ENCODE measurements around the gene HDAC4.
A peak's percentile ranks its signal among the peaks of the same experiment; 100 is the strongest.
"Not testable (repeated sequence)": the region's sequence is repeated elsewhere in the genome, so short reads cannot be mapped to it uniquely, and the experiment has no call there.

Gene HDAC4

DNA sequence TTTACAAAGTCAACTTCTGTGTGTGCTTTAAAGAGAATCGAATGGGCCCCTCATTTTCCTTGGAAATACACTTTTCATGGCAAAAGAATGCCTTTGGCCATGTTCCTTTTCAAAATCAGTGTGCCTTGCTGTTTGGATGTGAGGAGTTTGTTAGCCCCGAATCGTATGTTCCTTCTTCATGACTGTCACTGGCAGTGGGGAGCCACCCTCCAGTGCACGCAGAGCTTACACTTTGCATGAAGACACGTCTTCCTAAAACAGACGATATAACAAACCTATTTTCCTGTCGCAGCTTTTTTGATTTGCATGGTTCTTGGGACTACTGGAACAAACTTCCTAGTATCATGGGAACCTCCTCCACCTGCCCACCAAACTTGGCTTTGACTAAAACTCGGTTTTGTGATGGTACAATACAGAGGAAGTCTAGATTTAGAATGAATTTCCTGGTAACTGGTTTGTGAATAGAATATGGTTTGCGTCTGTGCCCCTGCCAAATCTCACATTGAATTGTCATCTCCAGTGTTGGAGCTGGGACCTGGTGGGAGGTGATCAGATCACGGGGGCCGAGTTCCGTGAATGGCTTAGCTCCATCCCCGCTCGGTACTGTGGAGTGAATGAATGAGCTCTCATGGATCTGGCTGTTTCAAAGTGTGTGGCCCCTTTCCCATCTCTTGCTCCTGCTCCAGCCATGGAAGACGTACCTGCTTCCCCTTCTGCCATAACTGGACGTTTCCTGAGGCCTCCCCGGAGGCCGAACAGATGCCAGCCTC is 358.1 kb downstream of the HDAC4 start:
- no peak for DNase-seq (ENCODE audit: extremely low read depth in 1 of 2, low read depth in 1 of 2)

DNA sequence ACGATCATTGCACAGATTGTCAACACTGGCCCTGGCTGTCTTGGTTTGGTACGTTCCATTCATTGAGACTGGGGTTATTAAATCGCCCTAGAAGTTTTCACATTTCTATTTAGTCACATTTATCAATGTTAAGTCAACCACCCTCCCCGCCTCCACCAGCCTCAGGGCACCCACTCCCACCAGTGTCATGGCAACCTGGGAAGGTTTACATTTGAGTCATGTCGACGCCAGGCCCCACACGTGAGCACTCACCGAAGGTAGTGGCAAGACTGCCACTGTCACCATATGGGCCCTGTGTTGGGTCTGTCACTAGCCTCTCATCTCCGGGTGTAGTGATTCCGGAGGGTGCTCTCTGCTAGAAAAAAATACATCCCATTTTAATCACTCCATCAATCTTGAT is 358.8 kb downstream of the HDAC4 start:
- no peak for DNase-seq (ENCODE audit: extremely low read depth in 1 of 2, low read depth in 1 of 2)

DNA sequence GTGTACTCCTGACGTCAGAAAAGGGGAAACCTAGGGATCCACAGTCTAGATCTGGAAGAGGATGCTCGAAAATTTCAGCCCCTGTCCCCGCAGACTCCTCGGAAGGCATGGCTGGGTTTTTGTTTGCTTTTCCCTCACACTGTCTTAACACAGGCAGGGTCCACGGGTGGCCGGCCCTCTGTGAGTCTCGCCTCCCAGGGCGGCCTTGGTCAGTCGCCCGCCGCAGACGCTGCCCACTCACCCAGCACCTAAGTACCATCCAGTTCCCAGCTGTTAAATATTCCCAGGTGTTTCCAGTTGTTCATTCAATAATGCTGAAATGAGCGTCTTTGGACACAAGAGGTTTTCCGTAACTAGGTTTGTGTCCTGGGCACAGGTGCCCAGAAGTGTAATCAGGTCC is 359.8 kb downstream of the HDAC4 start:
- no peak for DNase-seq (ENCODE audit: extremely low read depth in 1 of 2, low read depth in 1 of 2)

DNA sequence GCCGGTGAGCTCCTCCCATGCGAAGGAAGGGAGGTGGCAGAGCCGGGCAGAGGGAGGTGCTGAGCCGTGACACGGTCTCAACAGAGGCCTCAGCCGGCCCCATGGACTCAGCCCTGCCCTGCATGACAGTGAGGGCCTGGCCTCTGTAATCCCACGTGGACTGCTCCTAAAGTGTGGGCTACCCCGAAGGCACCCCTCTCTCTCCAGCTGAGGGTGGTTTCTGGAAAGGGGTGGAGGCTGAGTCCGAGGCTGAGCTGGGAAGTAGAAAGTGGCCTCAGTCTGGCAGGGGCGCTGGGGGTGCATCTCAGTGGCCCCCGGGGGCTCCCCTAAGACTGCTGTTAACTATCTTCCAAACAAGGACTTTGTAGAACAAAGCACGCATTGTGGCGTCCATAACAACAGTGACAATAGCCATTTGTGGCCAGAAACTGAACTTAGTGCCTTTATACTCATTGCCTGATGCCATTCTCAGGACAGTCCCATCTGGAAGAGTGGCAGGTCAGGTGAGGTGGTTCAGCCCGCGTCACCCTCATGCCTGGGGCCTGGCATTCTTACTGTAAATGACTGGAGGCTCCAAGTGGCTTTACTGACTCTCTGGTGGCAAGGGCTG is 360.6 kb downstream of the HDAC4 start:
- no peak for DNase-seq (ENCODE audit: extremely low read depth in 1 of 2, low read depth in 1 of 2)

DNA sequence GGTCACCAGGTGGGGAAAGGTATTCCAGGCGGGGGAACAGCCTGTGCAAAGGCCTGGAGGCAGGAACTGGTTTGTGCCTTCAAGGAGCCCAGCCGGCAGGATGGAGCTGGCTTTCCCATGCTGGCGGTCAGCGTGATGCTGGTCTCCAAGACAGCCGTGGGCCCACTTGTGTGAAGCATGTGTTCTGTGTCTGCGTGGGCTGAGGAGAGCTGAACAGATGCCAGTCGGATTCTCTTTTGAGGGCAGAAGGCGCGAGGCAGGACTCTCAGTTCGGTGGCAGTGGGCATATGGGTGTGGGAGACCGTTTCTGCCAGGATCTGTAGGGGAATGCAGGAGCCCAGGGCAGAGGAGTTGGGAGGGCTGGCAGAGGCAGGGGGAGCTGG is 361.4 kb downstream of the HDAC4 start:
- no peak for DNase-seq (ENCODE audit: extremely low read depth in 1 of 2, low read depth in 1 of 2)

DNA sequence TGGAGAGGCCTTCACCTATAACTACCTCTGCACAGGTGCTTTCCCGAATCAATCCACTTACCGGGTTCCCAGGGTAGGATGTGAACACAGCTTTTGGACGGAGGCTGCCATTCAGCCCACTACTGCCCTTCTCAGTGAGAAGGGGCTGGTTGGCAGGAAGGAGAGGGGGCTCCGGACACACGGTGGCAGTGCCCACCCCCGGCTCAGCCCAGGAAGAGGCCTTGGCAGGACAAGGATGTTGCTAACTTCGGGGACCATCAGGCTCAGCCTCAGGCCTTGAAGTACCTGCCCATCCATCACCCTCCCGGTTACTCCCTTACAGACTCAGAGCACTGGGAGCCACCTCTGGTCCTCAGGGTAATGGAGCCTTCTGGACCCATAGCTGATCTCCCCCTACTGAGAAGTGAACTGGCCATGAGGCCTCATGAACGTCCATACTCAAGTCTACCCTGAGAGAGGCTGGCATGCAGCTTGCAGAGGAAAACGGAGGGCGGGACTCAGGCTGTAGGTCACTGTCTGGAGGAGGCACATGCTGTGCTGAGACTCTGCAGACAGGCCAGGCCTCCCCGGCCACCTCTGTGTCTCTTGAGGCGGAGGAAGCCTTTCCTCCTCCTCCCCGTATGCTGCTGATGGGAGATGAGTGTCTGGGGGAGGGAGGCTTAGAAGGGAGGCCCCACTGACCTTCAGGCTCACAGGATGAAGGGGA is 361.9 kb downstream of the HDAC4 start:
- no peak for DNase-seq (ENCODE audit: extremely low read depth in 1 of 2, low read depth in 1 of 2)

DNA sequence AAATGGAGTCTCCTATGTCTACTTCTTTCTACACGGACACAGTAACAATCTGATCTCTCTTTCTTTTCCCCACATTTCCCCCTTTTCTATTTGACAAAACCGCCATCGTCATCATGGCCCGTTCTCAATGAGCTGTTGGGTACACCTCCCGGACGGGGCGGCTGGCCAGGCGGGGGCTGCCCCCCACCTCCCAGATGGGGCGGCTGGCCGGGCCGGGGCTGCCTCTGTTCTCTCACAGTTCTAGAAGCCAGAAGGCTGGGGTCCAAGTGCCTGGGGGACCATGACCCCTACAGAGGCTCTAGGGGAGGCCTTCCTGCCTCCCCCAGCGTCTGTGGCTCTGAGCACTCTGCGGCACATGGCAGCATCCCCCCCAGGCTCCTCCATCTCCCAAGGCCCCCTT is 362.5 kb downstream of the HDAC4 start:
- DNase-seq (ENCODE audit: extremely low read depth in 1 of 2, low read depth in 1 of 2) = not testable (repeated sequence)

DNA sequence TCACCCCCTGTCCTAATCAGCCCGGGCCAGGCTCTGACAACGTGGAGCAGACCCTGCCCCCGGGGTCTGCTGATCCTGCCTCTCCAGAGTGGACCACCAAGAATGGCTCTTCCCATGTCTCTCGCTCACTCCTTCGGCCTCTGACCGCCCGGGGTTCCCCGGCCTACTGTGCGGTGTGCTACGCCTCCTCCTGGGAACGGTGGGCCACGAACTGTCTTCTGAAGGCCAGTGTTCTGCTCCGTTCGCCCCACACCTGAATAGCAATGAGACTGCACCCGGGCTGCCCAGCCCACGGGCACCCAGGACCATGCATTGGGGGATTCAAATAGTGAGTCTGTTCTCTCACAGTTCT is 363.3 kb downstream of the HDAC4 start:
- no peak for DNase-seq (ENCODE audit: extremely low read depth in 1 of 2, low read depth in 1 of 2)

DNA sequence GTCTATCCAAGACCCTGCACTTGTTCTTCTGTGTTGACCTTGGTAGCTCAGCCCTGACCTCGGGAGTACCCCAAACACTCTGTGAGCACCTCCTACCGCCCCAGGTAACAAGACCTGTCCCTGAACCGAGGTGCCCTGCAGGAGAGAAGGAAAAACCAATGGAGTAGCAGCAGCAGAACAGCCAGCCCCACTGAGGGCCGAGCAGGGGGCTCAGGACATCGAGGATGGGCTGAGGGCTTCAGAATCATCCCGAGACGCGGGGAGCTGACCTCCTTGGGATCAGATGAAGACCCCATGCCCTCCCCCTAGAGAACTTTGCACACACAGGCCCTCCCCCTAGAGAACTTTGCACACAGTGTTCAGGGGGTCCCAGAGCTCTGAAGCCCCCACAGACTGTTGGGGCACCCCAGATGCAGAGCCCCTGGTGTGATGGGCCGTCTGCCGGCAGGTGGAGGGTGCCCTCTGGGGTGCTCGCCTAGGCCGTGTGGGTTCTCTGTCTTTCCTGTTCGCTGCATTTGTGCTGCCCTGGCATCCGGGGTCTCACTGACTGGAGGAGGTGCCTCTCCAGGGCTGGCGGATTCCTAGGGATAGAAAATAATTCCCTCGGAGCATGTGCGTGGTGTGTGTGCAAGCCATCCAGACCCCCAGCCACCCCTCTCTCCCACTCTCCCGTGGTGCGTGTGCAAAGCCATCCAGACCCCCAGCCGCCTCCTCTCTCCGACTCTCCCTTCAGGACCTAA is 363.8 kb downstream of the HDAC4 start:
- no peak for DNase-seq (ENCODE audit: extremely low read depth in 1 of 2, low read depth in 1 of 2)

DNA sequence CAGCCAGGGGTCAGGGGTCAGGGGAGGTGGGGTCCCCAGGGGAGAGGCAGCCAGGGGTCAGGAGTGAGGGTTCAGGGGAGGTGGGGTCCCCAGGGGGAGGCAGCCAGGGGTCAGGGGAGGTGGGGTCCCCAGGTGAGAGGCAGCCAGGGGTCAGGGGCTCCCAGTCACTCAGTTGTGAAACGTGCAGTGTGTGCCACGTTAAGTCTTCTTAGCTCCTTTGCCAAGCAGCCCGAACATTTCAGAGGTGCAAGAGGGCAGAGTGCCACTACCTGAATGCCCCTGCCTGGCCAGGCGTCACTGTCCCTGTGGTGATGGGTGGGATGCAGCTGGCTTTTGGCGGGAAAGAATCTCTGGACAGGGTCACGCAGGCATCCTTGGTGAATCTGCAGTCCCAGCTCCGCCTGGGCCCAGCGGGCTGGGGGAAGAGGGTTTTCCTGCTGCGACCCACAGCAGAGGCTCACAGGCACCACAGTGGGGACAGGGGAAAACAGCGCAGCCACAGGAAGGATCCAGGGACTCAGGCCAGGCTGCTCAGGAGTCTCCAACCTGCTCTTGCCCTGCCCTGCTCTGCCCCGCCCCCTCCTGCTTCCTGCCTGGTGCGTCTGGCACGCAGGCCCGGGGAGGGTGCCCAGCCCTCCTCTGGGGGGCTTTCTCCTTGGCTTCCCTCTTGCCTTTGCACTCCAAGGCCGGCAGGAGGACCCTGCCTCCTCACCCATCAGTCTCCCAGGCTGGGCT is 364.7 kb downstream of the HDAC4 start:
- DNase-seq (ENCODE audit: extremely low read depth in 1 of 2, low read depth in 1 of 2) = no peak

DNA sequence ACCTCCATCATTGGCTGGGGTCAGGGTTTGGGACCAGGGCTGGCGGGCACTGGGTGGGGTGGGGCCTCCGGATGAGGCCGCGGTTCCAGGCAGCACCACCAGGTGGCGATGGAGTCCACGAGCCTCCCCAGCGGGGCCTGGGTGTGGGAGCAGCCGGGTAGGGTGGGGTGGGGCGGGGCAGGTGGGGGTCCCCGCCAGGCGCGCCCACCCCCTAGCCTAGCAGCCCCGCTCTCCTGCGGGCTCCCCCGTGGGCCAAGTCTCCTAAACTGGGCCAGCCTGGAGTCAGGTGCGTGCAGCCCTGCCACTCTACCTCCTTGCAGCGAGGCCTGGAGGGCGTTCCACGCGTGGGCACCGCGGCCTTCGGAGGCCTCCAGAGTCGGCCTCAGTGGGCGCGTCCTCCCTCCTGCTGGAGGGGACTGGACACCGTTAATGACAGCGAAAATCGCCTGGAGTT is 365.4 kb downstream of the HDAC4 start:
- DNase-seq (ENCODE audit: extremely low read depth in 1 of 2, low read depth in 1 of 2) = peak; percentile 18 to 59

DNA sequence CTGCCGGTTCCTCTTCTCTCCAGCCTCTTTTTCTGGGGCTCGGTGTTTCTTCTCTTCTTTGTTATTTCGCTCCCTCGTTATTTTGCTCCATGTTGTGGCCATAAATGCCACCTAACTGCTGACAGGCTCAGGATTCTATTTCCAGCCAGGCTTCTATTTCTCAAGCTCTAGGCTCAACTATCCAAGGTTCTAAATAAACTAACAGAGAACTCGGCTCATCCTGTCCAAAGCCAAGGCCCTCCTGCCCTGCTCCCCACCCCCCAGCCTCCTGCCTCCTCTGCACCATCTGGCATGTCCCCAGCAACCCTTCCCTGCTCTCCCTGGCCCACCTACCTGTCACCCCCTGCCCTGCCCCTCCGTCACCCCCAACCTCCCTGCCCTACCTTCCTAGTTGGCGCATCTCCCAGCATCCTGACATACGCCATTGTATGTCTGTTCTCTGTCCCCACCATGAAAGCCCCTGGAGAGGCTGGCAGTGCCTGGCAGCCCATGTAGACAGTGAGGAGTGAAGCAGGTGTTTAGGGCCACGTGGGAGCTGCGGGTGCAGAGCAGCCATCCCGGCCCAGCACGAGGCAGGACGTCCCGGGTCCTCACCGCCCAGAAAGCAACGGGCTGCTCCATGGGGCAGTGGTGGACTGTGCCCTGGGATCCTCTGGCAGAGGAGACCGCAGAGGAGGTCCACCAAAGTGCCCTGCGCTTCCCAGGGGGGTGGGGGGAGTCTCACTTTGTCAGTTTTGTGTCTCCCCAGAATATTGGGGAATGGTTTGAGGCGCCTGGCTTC is 366.1 kb downstream of the HDAC4 start:
- no peak for DNase-seq (ENCODE audit: extremely low read depth in 1 of 2, low read depth in 1 of 2)

DNA sequence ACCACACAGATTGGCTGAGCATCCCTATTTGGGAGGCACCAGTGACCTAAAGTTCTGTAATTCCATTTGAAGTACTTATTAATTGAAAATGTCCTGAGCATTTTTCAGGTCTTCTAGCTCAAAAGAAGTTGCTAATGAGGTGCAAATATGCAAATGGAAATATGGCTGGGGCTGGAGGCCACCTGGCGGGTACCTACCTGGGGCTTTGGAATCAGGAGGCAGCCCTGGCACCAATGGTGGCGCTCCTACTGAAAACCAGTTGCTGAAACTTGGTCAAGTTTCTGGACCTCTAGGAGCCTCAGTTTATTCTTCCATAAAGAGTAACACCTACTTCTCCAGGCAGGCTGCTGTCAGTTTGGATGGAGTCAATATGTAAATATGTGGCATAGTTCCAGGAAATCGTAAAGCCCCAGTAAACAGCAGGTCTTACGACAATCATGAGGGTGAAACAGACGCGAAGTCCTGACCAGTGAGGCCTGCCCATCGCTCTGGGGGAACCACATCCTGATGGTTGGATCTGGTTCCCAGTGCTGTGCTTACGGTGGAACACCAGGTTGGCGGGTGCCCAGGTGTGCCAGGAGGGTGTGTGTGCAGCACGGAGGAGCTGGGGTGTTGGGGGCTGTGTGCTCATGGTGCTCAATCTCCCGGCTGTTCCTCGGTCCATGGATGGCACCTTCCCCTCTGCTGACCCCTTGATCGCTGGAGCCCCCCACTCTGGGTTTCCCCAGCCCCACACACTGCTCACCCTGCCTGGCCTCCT is 366.8 kb downstream of the HDAC4 start:
- DNase-seq (ENCODE audit: extremely low read depth in 1 of 2, low read depth in 1 of 2) = no peak

DNA sequence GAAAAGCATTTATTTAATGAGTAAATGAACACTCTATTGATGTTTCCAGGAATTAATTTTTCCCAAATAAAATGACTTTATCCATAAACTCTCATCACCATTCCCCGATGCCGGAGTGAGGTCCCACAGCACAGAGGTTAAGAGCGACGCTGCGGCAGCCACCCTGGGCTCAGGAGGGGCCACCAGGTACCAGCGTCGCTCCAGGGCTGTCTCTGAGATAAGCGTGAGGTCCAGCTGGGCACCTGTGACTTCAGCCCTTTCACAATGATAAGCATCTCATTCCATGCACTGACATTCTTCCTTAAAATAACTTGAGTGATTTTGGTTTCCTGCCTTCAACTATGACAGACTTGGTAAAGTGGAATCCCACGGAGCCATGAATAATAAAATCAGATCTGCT is 370.9 kb downstream of the HDAC4 start:
- no peak for DNase-seq (ENCODE audit: extremely low read depth in 1 of 2, low read depth in 1 of 2)

DNA sequence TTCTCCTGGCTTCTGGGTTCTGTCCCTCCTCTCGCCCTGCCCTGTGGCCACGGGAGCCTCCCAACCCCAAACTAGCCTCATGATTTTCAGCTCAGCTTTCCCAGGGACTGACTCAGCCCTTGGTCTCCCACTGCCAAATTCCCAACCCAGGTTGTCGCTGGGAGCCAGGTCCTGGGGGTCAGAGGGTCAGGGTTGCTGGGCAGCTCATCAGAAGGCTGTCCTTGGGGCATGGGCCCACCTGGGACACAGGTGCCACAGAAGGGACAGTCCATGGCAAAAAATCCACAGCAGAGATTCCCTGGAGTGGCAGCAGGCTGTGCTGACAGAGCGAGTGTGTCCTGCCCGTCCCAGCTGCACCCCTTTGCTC is 372.6 kb downstream of the HDAC4 start:
- no peak for DNase-seq (ENCODE audit: extremely low read depth in 1 of 2, low read depth in 1 of 2)

DNA sequence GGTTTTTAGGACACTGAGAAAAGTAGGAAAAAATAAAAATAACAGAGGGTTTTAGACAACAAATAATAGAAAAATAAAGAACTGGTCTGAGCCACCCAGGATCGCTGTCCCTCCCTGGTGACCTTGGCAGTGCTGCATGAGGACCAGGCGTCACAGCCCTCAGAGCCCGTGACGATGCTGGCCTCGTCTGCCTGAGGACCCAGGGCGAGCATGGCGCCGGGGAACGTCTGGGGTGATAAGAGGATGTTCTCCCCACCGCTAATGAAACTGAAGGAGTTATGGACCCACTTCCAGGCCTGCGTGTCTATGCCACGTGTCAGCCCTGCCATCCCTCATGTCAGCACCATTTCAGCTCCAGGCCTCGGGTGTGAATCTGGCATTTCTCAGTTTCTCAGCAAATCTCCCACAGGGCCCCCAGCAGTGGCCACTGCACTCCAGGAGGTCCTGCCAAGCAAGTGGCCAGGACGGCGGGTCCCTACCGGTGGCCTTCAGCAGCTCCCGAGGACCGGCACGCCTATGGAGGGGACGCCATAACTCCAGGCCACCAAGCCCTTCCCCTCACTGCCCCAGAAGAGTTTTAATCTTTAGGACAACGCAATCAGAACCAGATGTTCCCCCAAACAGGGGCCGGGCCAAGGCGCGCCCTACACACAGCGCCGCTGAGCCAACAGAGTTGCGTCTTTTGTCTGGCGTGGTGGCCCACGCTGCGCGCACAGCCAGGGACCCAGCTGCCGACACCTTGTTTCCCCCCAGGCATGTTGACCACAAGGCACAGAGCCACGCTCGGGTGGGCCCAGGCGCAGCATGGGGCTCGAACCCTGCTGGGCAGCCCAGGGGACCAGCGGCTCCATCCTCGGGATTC is 373.2 kb downstream of the HDAC4 start:
- no peak for DNase-seq (ENCODE audit: extremely low read depth in 1 of 2, low read depth in 1 of 2)

DNA sequence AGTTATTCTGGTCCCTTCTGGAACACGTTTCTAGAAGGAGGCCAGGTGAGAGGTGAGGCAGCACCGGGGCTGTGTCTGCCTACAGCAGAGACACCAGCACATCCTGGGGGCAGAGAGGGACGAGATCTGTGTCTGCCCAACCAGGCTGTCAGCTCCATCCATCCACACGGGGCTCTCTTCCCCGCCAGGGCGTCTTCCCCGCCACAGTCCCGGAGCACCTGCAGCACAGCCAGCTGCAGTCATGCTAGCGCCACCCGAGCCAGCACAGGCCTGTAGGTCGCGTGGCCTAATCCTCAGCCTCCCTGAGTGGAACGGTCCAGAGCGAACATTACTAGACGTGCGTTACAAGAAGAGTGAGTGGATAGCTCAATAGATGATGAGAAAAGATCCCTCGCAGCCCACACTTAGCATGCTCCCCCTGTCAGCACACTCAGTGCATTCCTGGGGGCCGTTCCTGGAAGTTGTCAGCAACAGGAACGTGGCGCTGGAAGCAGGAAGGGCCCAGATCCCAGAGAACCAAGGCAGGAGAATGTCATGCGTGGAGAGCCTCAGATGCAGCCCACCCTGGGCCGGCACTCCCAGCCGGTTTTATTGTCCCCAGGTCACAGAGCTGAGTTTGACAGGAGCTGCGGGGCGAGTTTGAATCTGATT is 374.0 kb downstream of the HDAC4 start:
- no peak for DNase-seq (ENCODE audit: extremely low read depth in 1 of 2, low read depth in 1 of 2)

DNA sequence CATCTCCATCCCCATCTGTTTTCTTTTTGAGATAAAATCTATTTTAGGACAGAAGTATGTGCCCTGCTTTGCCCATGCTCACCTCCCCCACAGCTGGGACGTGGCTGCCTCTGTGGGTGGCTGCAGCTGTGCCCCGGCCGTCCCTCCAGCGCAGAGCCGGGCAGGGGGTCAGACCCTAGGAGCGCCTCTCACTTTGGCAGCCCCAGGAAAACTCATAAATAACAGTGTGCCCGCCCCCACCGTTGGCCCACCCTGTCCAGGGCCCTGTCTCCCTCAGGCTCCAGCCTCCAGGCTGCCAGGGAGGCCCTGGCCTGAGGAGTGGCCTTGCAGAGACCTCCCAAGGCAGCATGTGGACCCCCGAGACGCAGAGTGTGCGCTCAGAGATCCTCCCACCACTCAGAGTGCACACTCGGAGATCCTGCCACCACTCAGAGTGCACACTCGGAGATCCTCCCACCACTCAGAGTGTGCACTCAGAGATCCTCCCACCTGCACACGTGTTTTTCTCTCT is 374.8 kb downstream of the HDAC4 start:
- no peak for DNase-seq (ENCODE audit: extremely low read depth in 1 of 2, low read depth in 1 of 2)

Measured in activated CD8-positive, alpha-beta memory T cell treated with anti-CD3 and anti-CD28 coated beads for 1 hour (primary cell).